Activated CD8-positive, alpha-beta memory T cell treated with anti-CD3 and anti-CD28 coated beads, Interleukin-2, amount 50 U/mL, for 1 hour (primary cell): Measurements from ENCODE around the gene MSL1.

ENCODE experiments used
- DNase-seq: peaks from one replicate; pipeline ENCODE4 v3.0.0-alpha.2; 2020; ENCODE audit errors: extremely low read depth

MSL1 gene

DNA sequence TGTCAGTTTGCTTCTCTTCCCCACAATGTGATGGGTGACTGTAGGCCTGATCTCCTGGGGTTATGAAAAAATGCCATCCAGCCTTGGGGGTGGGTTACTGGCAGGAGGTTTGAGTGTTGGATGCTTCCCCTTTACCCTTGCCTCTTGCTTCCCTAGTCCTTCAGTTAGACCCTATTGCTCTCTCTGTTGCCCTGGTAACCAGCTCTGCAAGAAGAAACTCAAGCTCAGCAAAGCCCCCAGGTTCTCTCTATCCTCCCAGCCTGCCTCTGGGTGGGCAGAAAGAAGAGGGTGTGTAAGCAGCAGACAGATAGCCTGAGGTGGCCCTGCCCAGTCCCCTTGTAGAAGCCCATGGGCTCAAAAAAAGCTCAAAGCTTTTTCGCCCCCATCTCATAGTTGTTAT, 52.7 kb downstream of the MSL1 start:
- DNase-seq = no peak

DNA sequence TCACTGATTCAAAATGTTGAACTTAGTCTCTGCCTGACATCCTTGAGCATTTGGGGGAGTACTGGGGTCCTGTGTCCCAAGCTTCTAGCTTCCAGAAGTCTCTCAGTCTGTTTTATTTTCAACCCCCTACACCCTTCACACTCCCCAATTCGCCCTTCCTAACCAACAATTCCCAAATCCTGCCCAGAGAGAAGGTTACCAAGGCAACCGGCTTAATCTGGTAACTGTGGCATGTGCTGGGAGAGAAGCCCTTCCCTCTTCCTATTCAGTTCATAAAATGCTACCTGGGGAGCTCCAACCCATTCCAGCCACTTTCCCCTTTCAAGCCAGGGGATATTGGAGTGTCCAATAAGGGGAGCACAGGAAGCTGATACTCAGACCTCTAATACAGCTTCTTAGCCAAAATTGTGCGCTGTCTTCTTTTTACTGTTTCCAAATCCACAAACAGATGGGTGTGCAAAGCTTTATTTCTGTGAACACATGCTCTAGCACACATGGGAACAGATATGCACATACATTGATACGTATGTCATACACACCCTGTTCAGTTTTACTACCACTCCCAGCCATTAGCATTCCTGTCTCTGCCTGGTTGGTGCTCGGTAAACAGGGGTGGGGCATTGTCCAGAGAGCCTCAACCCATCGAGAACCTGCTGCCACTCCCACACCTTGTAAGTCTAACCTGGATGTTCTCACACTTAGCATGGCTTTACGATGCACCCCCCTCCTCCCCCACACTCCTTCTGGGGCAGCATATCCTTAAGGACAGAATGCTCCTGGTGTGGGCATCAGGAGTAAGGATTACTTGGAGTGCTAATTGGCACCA, 54.4 kb downstream of the MSL1 start:
- no peak for DNase-seq

DNA sequence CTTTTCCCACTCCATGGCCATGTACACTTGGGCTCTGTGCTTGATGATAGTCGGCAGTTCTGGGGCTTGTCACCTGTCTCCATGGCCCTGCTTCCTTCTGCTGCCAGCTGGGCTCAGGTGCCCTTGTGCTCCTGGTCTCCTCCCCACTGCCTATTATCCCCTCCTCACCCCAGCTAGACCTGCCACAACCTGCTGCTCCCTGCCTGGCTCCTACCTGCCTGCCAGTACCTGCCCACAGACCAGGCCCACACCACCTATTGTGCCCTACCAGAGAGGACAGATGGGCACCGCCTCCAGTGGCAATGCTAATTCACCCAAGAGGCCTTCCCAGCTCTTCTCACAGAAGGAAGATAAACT, 55.0 kb downstream of the MSL1 start:
- DNase-seq = no peak

DNA sequence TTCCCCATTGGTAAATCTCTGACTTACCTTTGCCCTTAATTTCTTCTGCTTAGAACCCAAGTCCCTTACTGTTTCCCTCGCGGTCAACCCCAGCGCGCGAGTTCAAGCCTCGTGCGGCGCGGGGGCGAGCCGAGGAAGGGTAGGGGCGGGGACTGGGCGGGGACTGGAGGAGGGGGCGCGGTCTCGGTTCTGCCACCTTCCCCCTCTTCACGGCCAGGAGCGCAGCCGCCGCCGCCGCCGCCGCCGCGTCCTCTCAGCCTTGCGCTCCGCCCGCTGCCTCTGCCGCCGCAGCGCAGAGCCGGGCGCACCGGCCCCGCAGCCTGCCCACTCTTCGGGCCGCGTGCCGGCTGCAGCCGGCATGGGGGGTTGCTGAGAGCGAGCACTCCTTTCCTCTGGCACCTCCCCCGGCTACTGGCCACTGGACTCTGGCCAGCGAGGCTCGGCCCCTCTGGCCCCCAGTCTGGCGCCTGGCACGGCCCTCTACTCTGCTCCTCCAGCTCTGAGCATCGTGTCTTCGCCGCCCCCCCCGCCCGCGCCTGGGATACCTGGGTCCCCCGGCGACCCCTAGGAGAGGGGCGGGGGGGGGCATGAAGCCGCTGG, 55.6 kb downstream of the MSL1 start, which contains the start of gene RAPGEFL1:
Gene RAPGEFL1 (plus strand): TSS at position 196 of the 600 bp plus-strand sequence. CDS start 392 bp downstream, at position 588.
- peak; percentile 38 for DNase-seq

DNA sequence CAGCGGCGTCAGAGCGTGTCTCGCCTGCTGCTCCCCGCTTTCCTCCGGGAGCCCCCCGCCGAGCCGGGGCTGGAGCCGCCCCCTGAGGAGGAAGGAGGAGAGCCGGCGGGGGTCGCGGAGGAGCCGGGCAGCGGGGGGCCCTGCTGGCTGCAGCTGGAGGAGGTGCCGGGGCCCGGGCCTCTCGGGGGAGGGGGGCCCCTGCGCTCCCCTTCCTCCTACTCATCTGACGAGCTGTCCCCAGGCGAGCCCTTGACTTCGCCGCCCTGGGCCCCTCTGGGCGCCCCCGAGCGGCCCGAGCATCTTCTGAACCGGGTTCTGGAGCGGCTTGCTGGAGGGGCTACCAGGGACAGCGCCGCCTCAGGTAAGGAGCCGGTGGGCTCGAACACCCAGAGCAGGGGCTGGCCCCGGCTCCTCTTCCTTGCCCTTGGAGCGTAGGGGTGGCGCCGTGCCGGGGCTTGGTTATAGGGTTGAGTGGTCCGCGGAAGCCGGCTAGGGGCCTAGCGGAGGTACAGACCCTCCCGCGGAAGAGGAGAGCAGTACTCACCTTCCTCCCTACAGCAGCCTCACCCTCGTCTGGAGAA, 56.3 kb downstream of the MSL1 start:
- no peak for DNase-seq

DNA sequence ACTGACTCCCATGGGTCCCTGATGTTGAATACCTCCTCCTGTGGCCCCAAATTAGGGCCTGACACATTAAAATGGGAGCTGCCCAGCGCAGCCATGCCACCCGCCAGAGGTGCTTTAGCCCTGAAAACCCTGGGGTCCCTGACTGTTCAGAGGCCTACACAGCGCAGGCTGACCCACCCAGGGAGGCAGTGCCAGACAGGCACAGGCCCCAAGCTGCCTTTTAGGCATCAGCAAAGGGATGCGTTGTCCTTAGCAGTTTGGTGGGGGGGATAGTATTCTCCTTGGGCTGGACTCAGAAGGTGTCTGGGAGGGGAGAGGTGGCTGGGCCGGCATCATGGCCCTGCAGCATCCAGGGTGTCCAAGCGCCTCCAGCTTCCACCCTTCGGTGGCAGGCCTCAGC, 56.9 kb downstream of the MSL1 start:
- no peak for DNase-seq

DNA sequence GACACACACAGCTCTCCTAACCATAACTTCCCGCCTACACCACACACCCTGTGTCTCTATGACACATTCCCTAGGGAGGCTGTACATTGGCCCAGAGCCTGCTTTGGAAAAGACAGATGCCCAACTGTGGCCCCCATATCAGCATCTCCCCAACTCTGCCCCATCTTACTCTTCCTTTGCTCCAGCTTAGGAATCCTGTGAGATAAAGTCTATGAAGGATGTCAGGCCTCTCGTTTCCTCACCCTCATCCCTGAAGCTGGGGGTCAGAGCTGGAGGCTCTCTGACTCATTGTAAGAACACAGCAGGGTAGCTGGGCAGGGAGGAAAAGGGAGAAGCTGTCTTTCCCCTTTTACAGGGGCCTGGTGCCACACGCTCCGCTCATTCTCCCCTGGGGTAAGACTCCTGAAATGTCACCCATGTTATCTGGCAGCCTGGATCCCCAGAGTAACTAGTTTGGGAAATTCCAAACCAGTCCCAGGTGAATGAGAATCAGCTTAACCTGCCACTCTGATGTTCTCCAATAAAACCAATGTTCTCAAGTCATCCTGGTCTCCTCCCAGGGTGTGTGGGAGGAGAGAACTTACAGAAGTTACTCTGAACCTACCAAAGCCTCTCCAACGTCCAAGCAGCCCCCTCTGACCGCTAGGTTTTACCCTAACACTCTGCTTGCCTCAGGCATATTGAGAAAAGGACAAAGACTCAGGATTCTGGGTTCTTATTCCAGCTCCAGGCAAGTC, 58.3 kb downstream of the MSL1 start:
- DNase-seq = no peak

DNA sequence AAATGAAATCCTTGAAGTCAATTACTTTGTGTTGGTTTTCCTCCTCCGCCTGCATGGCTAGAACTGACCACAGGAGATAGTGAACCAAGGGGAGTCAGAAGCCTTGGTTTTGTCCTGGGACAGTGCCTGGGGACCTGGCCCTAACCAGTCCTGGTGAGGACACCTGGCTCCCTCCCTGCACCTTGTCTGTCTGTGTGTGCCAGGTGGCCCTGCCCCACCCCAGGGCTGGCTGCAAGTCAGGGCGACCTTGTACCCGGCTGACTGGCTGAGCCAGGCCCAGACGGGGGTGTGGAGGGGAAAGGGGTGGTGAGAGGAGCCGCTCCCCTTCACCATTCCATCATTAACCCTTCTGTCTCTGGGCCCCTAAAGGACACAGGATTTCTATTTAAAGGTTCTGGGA, 58.9 kb downstream of the MSL1 start:
- no peak for DNase-seq

DNA sequence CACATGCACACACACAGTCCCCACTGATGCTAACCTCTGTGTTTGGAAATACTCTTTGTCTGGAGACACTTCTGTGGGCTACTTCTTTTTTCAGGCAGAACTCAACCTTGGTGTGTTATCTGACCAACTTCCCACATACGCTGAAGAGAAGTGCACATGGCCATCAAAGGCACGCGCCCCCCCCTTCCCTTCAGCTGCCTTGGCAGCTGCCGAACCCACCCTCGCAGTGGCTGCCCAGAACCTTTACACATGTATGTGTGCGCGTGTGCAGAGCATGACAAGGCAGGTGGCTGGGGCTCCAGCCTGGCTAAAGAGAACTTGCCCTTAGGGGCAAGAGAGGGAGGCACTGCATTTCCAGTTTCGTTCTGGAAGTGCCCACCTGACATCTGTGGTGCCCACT, 59.4 kb downstream of the MSL1 start:
- no peak for DNase-seq

DNA sequence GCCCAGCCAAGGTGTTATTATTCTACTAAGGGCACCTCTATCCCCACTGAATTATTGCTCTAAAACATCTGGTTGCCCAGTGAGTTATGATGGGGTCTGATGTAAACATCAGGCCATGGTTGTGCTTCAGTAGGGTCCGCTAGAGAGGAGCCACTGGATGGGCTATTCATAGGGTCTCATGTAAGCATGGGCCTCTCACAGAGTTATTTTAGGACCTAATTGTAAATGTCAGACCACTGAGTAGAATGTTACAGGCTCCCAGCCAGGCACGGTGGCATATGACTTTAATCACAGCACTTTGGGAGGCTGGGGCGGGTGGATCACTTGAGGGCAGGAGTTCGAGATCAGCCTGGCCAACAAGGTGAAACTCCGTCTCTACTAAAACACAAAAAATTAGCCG, 60.8 kb downstream of the MSL1 start:
- DNase-seq = no peak
